ENCODE data around the gene PCCB.
A peak's percentile ranks its signal among the peaks of the same experiment; 100 is the strongest.
"Not testable (repeated sequence)": the region's sequence is repeated elsewhere in the genome, so short reads cannot be mapped to it uniquely, and the experiment has no call there.

PCCB gene

DNA sequence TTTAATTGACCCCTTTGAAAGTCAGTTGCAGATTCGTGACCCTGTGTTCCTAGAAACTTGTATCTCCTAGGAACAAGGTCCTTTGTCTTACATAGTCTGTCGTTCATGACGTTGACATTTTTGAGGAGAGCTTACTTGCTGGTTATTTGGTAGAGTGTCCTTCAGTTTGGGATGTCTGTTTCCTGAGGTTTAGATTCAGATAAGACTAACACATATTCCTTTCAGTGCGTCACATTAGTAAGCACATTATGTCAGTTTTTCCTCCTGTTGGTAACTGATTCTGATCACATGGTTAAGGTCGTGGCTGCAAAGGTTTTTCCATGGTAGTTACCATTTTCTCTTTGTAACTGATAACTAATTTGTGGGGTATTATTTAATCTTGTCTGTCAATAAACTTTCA is 80.8 kb downstream of the PCCB start:
- H3K4me3 Mint-ChIP-seq = no peak overlapping the region
- peaks cover 38% of the 10 kb centered on the region for H3K36me3 Mint-ChIP-seq
- ATAC-seq (no peak), DNase-seq (ENCODE audit: low spot score in 2 of 2) (no peak)
- H3K27ac Mint-ChIP-seq = no peak overlapping the region
- H3K4me1 Mint-ChIP-seq = peaks cover 8% of the 10 kb centered on the region
- H3K9me3 Mint-ChIP-seq = no peaks in the 10 kb centered on the region

DNA sequence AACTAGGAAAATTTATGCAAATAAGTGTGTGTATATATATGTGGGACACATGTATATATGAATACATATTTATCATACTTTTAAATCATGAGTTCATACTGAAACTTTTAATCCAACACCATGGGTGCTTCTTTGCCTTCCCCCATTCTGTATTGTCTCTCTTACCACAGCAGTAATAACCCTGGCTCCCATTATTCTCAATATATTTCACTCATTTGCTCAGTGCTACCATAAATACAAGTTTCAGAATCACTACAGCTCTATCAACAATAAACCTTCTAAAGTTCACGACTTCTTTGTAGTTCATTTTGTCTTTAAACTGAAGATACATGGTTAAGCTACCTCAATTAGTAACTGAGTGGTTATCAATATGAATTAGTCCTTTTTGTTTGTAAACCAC is 82.2 kb downstream of the PCCB start:
- H3K36me3 Mint-ChIP-seq = peaks cover 52% of the 10 kb centered on the region
- no peak for DNase-seq (ENCODE audit: low spot score in 2 of 2)
- H3K4me3 Mint-ChIP-seq = no peak overlapping the region
- H3K4me1 Mint-ChIP-seq = peaks cover 8% of the 10 kb centered on the region
- peak overlapping the region; percentile 51 for H3K27ac Mint-ChIP-seq
- peak; percentile 8 for ATAC-seq
- H3K9me3 Mint-ChIP-seq = no peaks in the 10 kb centered on the region

DNA sequence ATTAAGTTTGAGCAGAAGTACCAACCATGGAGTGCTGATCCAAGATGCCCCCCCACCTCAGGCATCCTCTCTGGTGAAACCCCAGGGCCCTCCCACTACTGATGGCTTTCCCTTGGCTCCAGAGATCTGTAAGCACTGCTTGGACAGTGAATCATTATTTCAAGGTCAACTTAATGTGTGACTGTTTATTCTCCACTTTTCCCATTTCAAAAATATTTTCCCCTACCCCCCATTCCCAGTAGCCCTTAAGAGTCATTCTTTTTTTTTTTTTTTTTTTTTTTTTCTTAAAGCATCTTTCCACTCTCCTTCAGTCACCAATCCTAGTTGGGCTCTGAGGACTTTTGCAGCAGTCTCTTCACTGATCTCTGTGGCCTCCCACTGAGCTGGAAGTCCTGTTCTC is 82.6 kb downstream of the PCCB start:
- H3K36me3 Mint-ChIP-seq = peaks cover 57% of the 10 kb centered on the region
- H3K9me3 Mint-ChIP-seq = no peaks in the 10 kb centered on the region
- H3K27ac Mint-ChIP-seq = peak overlapping the region; percentile 51
- no peak for ATAC-seq
- peaks cover 8% of the 10 kb centered on the region for H3K4me1 Mint-ChIP-seq
- H3K4me3 Mint-ChIP-seq = no peak overlapping the region
- DNase-seq (ENCODE audit: low spot score in 2 of 2) = no peak

DNA sequence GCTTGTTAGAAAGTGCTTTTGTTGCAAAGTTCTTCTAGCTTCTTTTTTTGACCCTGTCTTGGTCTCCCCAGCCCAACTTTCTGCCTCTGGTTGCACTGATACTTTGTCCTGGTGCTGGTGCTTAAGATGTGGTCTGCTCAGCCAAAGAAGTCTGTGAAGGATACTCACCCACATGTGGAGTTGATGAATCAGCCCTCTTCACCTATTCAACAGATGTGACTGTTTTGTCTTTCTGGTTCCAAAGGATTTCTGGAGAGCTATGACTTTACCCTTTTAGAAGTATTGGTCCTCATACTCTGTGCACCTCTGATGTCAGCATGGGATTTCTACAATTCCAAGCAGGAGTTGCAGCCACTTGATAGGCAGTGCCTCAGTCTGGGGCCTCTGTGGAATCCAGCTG is 84.1 kb downstream of the PCCB start:
- Mint-ChIP-seq H3K36me3 (peaks cover 61% of the 10 kb centered on the region), H3K9me3 (no peaks in the 10 kb centered on the region), H3K4me1 (peaks cover 8% of the 10 kb centered on the region), H3K4me3 (no peak overlapping the region), H3K27ac (peak overlapping the region; percentile 51)
- peak; percentile 11 for ATAC-seq
- no peak for DNase-seq (ENCODE audit: low spot score in 2 of 2)

DNA sequence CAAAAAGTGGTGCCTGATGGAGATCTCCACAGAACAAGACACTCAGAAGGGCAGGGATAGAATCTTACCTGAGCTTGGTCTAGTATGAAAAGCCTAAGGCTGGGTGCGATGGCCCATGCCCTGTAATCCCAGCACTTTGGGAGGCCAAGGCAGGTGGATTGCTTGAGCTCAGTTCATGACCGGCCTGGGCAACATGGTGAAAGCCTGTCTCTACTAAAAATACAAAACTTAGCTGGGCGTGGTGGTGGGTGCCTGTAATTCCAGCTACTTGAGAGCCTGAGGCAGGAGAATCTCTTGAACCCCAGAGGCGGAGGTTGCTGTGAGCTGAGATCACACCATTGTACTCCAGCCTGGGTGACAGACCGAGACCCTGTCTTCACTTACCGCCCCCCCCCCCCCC is 84.6 kb downstream of the PCCB start:
- H3K36me3 Mint-ChIP-seq = peaks cover 62% of the 10 kb centered on the region
- H3K9me3 Mint-ChIP-seq; H3K4me3 Mint-ChIP-seq; H3K4me1 Mint-ChIP-seq; DNase-seq (ENCODE audit: low spot score in 2 of 2); ATAC-seq: not testable (repeated sequence)
- peak overlapping the region; percentile 51 for H3K27ac Mint-ChIP-seq

DNA sequence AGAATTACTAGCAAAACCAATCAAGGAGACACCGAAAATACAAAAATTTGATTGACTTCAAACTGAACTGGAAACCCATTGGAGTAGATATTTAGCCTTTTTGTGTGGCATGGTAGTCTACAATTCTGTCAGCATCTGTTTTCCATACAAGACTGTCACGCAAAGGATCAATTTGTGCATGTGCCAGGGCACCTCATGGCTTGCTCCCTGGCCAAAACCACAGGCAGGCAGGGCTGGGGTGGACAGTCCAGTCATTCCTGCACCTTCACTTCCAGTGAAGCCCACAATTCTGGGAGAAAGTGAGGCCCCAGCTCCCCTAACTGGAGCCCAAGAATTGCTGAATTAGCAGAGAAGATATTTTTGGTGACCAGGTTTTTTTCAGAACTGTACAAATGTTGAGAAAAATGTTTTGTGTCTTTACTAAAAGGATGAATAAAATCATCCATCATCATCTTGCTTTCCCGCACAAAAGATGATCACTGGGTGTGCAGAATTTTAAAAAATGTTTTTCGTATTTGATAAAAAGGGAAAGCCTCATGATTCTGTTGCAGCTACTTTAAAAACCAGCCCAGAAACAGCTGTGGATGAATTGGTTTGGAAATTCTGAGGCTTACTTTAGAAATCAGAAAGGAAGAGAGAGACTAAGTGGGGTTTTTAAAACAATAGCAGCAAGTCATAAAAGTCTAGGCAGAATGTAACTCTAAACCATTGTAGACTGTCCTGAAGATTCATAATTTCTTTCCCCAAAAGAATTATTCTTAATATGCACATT is 86.4 kb downstream of the PCCB start:
- Mint-ChIP-seq H3K36me3 (peaks cover 80% of the 10 kb centered on the region), H3K4me1 (peaks cover 8% of the 10 kb centered on the region), H3K4me3 (no peak overlapping the region), H3K27ac (no peak overlapping the region), H3K9me3 (no peaks in the 10 kb centered on the region)
- no peak for DNase-seq (ENCODE audit: low spot score in 2 of 2)
- no peak for ATAC-seq

DNA sequence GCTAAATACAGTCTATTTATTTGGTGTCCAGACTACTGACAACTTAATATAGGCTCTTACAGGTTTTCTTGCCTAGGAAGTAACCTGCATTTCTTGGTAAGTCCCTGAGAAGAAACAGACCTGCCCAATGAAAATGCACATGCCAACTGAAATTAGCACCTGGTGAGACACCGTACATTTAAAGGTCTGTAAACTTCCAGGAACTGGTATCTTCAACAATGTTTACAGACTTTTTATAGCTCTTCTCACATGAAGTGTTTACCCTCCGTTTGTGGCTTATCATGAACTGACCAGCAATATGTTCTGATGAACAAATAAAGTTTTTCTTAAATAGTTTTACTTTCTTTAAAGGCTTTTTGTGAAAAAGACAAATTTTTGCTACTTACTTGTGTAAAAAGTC is 93.3 kb downstream of the PCCB start:
- Mint-ChIP-seq H3K27ac (peak overlapping the region; percentile 80), H3K4me1 (no peaks in the 10 kb centered on the region), H3K4me3 (no peak overlapping the region), H3K36me3 (peaks cover 64% of the 10 kb centered on the region), H3K9me3 (no peaks in the 10 kb centered on the region)
- DNase-seq (ENCODE audit: low spot score in 2 of 2) = no peak
- ATAC-seq = no peak

DNA sequence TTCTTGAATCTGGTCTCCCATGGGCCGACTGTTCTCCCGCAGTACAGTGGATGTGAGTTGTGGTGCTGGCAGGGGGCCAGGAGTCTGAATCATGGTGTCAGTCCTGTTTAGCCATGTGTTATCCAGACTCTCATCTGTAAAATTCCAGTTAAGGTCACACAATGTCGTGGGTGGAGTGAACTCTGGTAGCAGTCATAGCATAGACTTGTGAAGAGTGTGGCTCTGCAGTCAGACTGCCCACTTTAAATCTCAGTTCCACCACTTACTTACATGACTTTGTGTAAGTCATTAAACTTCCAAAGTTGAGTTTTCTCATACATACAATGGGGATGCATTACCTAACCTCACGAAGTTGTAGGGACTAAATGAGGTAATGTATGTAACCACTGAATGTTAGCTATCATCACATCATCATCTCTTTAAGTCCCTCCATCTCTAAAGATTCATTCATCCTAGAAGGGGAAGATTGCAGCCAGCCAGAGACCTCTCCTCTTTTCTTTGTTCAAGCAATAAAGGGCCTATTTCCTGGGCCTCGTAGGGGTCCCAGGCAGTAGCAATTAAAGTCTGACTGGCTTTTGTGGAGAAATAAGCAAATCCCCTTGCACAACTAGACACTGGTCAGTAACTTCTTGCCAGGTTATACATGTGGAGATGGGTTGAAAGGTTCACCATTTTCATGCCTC is 93.9 kb downstream of the PCCB start:
- DNase-seq (ENCODE audit: low spot score in 2 of 2) = no peak
- Mint-ChIP-seq H3K4me3 (no peak overlapping the region), H3K9me3 (no peaks in the 10 kb centered on the region), H3K27ac (peak overlapping the region; percentile 80), H3K4me1 (no peaks in the 10 kb centered on the region), H3K36me3 (peaks cover 64% of the 10 kb centered on the region)
- ATAC-seq = no peak

DNA sequence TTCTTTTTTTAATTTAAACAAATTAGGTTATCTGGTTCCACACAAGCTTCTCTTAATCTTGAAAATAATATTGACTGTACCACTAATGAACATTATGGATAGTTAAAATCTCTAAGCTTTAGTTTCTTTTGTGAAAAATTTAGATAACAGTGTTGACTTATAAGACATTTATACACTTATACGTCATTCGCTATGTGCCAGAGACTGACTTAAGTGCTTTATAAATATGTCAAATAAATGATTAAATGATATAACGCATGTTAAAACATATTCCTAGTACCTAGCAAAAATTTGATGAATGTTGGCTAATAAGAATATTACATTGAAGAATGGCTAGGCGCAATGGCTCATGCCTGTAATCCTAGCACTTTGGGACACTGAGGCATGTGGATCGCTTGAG is 96.3 kb downstream of the PCCB start:
- Mint-ChIP-seq H3K4me1 (no peaks in the 10 kb centered on the region), H3K27ac (peak overlapping the region; percentile 68), H3K9me3 (no peaks in the 10 kb centered on the region), H3K4me3 (no peak overlapping the region), H3K36me3 (peaks cover 55% of the 10 kb centered on the region)
- ATAC-seq = no peak
- DNase-seq (ENCODE audit: low spot score in 2 of 2) = no peak

DNA sequence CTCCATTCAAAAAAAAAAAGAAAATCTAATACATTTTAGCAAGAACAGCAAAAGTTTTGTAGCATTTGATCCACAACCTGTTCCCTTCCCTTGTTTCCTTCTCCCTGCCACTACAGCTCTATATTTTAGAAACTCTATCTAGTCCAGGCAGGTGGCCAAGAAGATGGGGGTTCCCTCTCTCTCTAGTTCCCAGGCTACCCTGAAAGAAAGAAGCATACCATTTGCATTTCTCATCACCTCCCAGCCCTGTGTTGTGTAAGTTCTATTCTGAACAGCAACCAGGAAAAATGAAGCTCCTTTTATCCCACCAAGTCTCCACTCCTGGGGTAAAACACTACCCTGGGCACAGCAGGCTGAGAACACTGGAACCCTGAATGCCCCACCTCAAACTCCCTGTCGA is 100.0 kb downstream of the PCCB start:
- ATAC-seq = no peak
- H3K9me3 Mint-ChIP-seq = no peaks in the 10 kb centered on the region
- peaks cover 6% of the 10 kb centered on the region for H3K4me1 Mint-ChIP-seq
- no peak for DNase-seq (ENCODE audit: low spot score in 2 of 2)
- H3K27ac Mint-ChIP-seq = peak overlapping the region; percentile 74
- H3K36me3 Mint-ChIP-seq = peaks cover 71% of the 10 kb centered on the region
- no peak overlapping the region for H3K4me3 Mint-ChIP-seq

DNA sequence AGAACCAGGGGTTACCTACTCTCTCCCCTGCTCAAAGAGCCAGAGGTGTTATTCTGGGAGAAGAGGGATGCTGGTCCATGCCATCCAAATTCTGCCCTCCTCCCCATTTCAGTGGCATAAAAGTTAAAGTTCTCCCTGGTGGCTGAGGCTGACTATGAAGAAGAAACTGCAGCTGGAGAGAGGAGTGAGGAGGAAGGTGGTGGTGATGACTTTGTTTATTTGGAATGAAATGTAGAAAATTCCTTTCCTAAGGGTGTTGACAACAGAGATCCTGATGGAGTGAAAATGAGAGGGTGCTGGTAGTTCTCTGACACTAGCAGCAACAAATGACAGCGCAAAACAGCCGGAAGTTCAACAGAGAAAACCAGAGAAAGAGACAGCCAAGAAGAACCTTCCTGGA is 100.4 kb downstream of the PCCB start:
- Mint-ChIP-seq H3K4me1 (peaks cover 6% of the 10 kb centered on the region), H3K4me3 (no peak overlapping the region), H3K9me3 (no peaks in the 10 kb centered on the region), H3K27ac (peak overlapping the region; percentile 74), H3K36me3 (peaks cover 71% of the 10 kb centered on the region)
- ATAC-seq = no peak
- DNase-seq (ENCODE audit: low spot score in 2 of 2) = no peak

DNA sequence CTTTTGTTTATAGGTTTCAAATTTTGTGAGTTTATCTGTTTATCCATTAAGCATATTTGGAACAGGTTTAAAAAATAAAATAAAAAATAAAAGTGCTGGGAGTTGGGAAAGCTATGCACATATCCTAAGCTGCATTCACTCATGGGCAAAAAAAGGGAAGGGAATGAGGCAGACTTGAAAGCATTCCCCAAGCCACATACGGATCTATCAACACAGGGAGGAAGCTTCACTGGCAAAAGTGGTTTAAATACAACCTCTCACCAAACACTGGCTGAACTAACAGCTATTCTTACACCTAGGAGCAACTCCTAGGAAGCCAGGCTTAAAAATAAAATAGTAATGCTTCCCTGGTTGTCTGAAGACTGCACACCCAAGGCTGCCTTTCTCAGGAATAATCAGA is 101.2 kb downstream of the PCCB start:
- DNase-seq (ENCODE audit: low spot score in 2 of 2) (no peak), ATAC-seq (no peak)
- H3K4me3 Mint-ChIP-seq = no peak overlapping the region
- H3K27ac Mint-ChIP-seq = no peak overlapping the region
- H3K36me3 Mint-ChIP-seq = peaks cover 73% of the 10 kb centered on the region
- peaks cover 6% of the 10 kb centered on the region for H3K4me1 Mint-ChIP-seq
- H3K9me3 Mint-ChIP-seq = no peaks in the 10 kb centered on the region

DNA sequence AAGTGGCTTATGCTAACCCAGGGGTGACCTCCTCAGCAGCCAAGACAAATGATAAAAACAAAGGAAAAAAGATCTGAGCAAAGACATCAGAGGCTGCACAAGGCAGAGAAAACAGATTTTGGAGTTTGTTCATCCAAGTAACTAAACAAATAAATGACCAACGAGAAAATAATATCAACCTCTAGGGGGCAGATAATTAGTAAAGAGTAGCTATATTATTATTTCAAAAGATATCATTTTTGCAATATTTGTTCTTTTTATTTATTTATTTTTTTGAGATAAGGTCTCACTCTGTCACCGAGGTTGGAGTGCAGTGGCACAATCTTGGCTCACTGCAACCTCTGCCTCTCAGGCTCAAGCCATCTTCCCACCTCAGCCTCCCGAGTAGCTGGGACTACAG is 101.8 kb downstream of the PCCB start:
- H3K36me3 Mint-ChIP-seq = peaks cover 70% of the 10 kb centered on the region
- peaks cover 6% of the 10 kb centered on the region for H3K4me1 Mint-ChIP-seq
- no peak overlapping the region for H3K27ac Mint-ChIP-seq
- ATAC-seq (no peak), DNase-seq (ENCODE audit: low spot score in 2 of 2) (no peak)
- no peaks in the 10 kb centered on the region for H3K9me3 Mint-ChIP-seq
- no peak overlapping the region for H3K4me3 Mint-ChIP-seq

DNA sequence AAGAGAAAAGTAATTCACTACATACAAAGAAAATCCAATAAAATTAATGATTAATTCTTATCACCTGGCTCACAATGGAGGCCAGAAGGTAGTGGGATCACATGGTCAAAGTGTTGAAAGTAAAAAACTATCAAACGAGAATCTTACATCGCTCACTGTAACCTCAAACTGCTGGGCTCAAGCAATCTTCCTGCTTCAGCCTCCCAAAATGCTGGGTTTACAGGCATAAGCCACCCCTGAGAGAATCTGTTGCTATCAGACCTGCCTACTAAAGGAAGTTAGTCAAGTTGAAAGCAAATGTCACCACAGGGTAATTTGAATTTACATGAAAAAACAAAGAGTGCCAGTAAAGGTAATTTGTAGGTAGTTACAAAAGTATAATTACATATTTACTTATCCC is 103.3 kb downstream of the PCCB start:
- Mint-ChIP-seq H3K4me1 (peaks cover 6% of the 10 kb centered on the region), H3K27ac (peak overlapping the region; percentile 5), H3K9me3 (no peaks in the 10 kb centered on the region), H3K4me3 (no peak overlapping the region), H3K36me3 (peaks cover 70% of the 10 kb centered on the region)
- no peak for DNase-seq (ENCODE audit: low spot score in 2 of 2)
- ATAC-seq = peak; percentile 72

DNA sequence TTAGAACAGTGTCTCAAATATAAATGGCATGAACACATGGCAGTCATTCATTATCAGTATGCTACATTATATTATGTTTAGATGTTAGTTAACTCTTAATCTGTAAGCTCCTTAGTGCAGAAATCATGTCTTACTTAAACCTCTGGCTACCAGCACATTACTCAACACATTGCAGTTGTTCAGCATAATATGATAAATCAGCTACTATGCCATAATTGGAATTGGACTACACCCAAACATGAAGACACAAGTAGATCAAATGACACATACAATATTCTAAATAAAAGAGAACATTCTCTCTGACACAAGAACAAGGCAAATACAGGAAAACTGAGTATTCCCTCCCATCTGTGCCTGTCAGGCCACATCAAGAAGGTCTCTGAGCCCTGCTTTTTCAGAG is 116.1 kb downstream of the PCCB start:
- DNase-seq (ENCODE audit: low spot score in 2 of 2) (no peak), ATAC-seq (no peak)
- peaks cover 56% of the 10 kb centered on the region for H3K36me3 Mint-ChIP-seq
- H3K4me1 Mint-ChIP-seq = no peaks in the 10 kb centered on the region
- no peak overlapping the region for H3K4me3 Mint-ChIP-seq
- H3K9me3 Mint-ChIP-seq = no peaks in the 10 kb centered on the region
- H3K27ac Mint-ChIP-seq = peak overlapping the region; percentile 8

DNA sequence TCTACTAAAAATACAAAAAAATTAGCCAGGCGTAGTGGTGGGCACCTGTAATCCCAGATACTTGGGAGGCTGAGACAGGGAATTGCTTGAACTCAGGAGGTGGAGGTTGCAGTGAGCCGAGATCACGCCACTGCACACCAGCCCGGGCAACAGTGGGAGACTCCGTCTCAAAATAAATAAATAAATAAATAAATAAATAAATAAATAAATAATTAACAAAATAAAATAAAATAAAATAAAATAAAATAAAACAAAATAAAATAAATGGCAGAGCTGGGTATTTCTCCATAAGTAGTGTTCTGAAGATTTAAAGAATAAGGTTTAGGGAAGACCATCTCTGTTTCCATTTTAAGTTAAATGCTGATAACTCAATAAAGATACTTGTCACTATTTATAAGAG is 125.7 kb downstream of the PCCB start:
- H3K9me3 Mint-ChIP-seq; DNase-seq (ENCODE audit: low spot score in 2 of 2); ATAC-seq; H3K4me3 Mint-ChIP-seq; H3K27ac Mint-ChIP-seq; H3K4me1 Mint-ChIP-seq: not testable (repeated sequence)
- peaks cover 39% of the 10 kb centered on the region for H3K36me3 Mint-ChIP-seq
